GM12874 (cell line): ENCODE data around the gene CDHR5.

Source experiments
- CTCF ChIP-seq: IDR thresholded peaks from 2 replicates; pipeline ENCODE4 v1.5.1; 2011; ENCODE audit warnings: low read depth, mild to moderate bottlenecking, control low read depth, low read length, moderate library complexity; ENCODE audit not compliant: insufficient read depth

Gene CDHR5

GRCh38 chr11:640021-640706 lies 15.4 kb upstream of the CDHR5 start:
- no peak for TF ChIP-seq CTCF

GRCh38 chr11:639332-639955 lies 14.7 kb upstream of the CDHR5 start:
- no peak for TF ChIP-seq CTCF

GRCh38 chr11:638631-639331 lies 14.0 kb upstream of the CDHR5 start:
- TF ChIP-seq CTCF = no peak

GRCh38 chr11:637593-638521 lies 13.1 kb upstream of the CDHR5 start:
- no peak for TF ChIP-seq CTCF

- no peak for TF ChIP-seq CTCF
Observed at GRCh38 chr11:637333-637592, 12.5 kb upstream of the CDHR5 start.

- TF ChIP-seq CTCF = no peak
Observed at GRCh38 chr11:636511-637332, 12.0 kb upstream of the CDHR5 start, which contains the start of gene DRD4. Gene DRD4 (plus strand): TSS chr11:637269. CDS start chr11:637305, 36 bp downstream.
